ENCODE results near the gene ANKRD10.

ANKRD10 gene

GRCh38 chr13:110885966-110886869 lies 28.7 kb downstream of the ANKRD10 start:
- no peak for DNase-seq

- DNase-seq = no peak
These were observed 29.4 kb downstream of the ANKRD10 start for GRCh38 chr13:110885516-110885915.

GRCh38 chr13:110884517-110884916 lies 30.4 kb downstream of the ANKRD10 start:
- no peak for DNase-seq

- no peak for DNase-seq
These were observed 31.3 kb downstream of the ANKRD10 start for GRCh38 chr13:110883542-110883941.

- no peak for DNase-seq
These were observed 31.9 kb downstream of the ANKRD10 start for GRCh38 chr13:110882972-110883371.

GRCh38 chr13:110881839-110882627 lies 32.8 kb downstream of the ANKRD10 start:
- DNase-seq = no peak

- DNase-seq = peak in 2 of 58 donors; percentile 30 to 33
These were observed 34.2 kb downstream of the ANKRD10 start for GRCh38 chr13:110880627-110881026.

- DNase-seq = no peak
These were observed 35.4 kb downstream of the ANKRD10 start for GRCh38 chr13:110879482-110879881.

- DNase-seq = no peak
These were observed 37.1 kb downstream of the ANKRD10 start for GRCh38 chr13:110877737-110878258.

GRCh38 chr13:110876609-110877008 lies 38.3 kb downstream of the ANKRD10 start:
- no peak for DNase-seq

- DNase-seq = no peak
These were observed 39.6 kb downstream of the ANKRD10 start for GRCh38 chr13:110875241-110875640.

GRCh38 chr13:110874508-110874960 lies 40.3 kb downstream of the ANKRD10 start:
- DNase-seq = peak in 48 of 58 donors; percentile 23 to 82 (median 48)

GRCh38 chr13:110873639-110874507 lies 41.0 kb downstream of the ANKRD10 start:
- no peak for DNase-seq

GRCh38 chr13:110872768-110873638 lies 41.9 kb downstream of the ANKRD10 start:
- DNase-seq = no peak

GRCh38 chr13:110872034-110872767 lies 42.7 kb downstream of the ANKRD10 start:
- DNase-seq = no peak

- DNase-seq = peak in 17 of 58 donors; percentile 12 to 77 (median 35)
These were observed 44.8 kb downstream of the ANKRD10 start for GRCh38 chr13:110869805-110870706.

GRCh38 chr13:110869231-110869804 lies 45.6 kb downstream of the ANKRD10 start:
- DNase-seq = no peak

- no peak for DNase-seq
These were observed 46.1 kb downstream of the ANKRD10 start for GRCh38 chr13:110868720-110869119.

All from anterior cingulate cortex (tissue), 58 donors.